Mucosa of rectum (tissue), 2 donors: ENCODE measurements around the gene MUC5B.

ENCODE experiments used
- H3K27ac ChIP-seq, 2 donors: one replicate each; pipeline ENCODE4 v1.7.0; 2013; ENCODE audit warnings: inconsistent platforms in 2 of 2, low read depth in 2 of 2, low read length in 2 of 2
- H3K27me3 ChIP-seq, 2 donors: one replicate each; pipeline ENCODE4 v1.7.0; 2013; ENCODE audit warnings: low read length in 2 of 2; ENCODE audit not compliant: control insufficient read depth in 2 of 2, insufficient read depth in 2 of 2
- H3K36me3 ChIP-seq, 2 donors: one replicate each; pipeline ENCODE4 v1.7.0; 2013; ENCODE audit warnings: low read length in 2 of 2; ENCODE audit not compliant: control insufficient read depth in 2 of 2, insufficient read depth in 2 of 2
- H3K4me1 ChIP-seq, 2 donors: one replicate each; pipeline ENCODE4 v1.7.0; 2013; ENCODE audit warnings: low read length in 2 of 2, mild to moderate bottlenecking in 1 of 2; ENCODE audit not compliant: control insufficient read depth in 2 of 2, insufficient read depth in 2 of 2
- H3K4me3 ChIP-seq, 2 donors: one replicate each; pipeline ENCODE4 v1.7.0; 2013; ENCODE audit warnings: low read length in 2 of 2
- H3K9ac ChIP-seq, 2 donors: one replicate each; pipeline ENCODE4 v1.7.0; 2013; ENCODE audit warnings: low read length in 2 of 2, low read depth in 1 of 2, mild to moderate bottlenecking in 1 of 2
- H3K9me3 ChIP-seq, 2 donors: one replicate each; pipeline ENCODE4 v1.7.0; 2013; ENCODE audit warnings: low read length in 2 of 2; ENCODE audit not compliant: control insufficient read depth in 2 of 2
- donor health status: healthy.
- donor health status: Normal muscosa, but diverticular disease.

MUC5B gene

GRCh38 chr11:1267441-1268100, 44.7 kb downstream of the MUC5B start:
- Histone ChIP-seq H3K9me3 (no peaks in the 10 kb centered on the region), H3K4me3 (no peak overlapping the region), H3K27ac (no peak overlapping the region), H3K4me1 (peaks cover 7 to 9% of the 10 kb centered on the region in 2 donors), H3K27me3 (no peaks in the 10 kb centered on the region), H3K9ac (no peak overlapping the region), H3K36me3 (no peaks in the 10 kb centered on the region)

GRCh38 chr11:1269957-1270356, 47.1 kb downstream of the MUC5B start:
- Histone ChIP-seq H3K9ac (no peak overlapping the region), H3K4me1 (no peaks in the 10 kb centered on the region), H3K9me3 (no peaks in the 10 kb centered on the region), H3K27me3 (no peaks in the 10 kb centered on the region), H3K36me3 (no peaks in the 10 kb centered on the region), H3K27ac (no peak overlapping the region), H3K4me3 (no peak overlapping the region)

GRCh38 chr11:1270476-1270875, 47.6 kb downstream of the MUC5B start:
- H3K9me3 ChIP-seq: no peaks in the 10 kb centered on the region
- no peak overlapping the region for H3K27ac ChIP-seq
- H3K9ac ChIP-seq: no peak overlapping the region
- no peaks in the 10 kb centered on the region for H3K27me3 ChIP-seq
- peaks cover 3 to 4% of the 10 kb centered on the region in 2 donors for H3K36me3 ChIP-seq
- H3K4me3 ChIP-seq: no peak overlapping the region
- H3K4me1 ChIP-seq: no peaks in the 10 kb centered on the region

GRCh38 chr11:1271002-1271401, 48.1 kb downstream of the MUC5B start:
- no peaks in the 10 kb centered on the region for H3K9me3 ChIP-seq
- H3K27ac ChIP-seq: no peak overlapping the region
- no peaks in the 10 kb centered on the region for H3K4me1 ChIP-seq
- H3K4me3 ChIP-seq: no peak overlapping the region
- H3K27me3 ChIP-seq: no peaks in the 10 kb centered on the region
- H3K9ac ChIP-seq: no peak overlapping the region
- H3K36me3 ChIP-seq: peaks cover 7 to 10% of the 10 kb centered on the region in 2 donors

- H3K27ac ChIP-seq: no peak overlapping the region
- H3K9me3 ChIP-seq: no peaks in the 10 kb centered on the region
- no peak overlapping the region for H3K4me3 ChIP-seq
- H3K27me3 ChIP-seq: no peaks in the 10 kb centered on the region
- peaks cover 11 to 13% of the 10 kb centered on the region in 2 donors for H3K36me3 ChIP-seq
- H3K4me1 ChIP-seq: no peaks in the 10 kb centered on the region
- no peak overlapping the region for H3K9ac ChIP-seq
Observed at GRCh38 chr11:1271406-1271805, 48.5 kb downstream of the MUC5B start.

GRCh38 chr11:1271927-1272326, 49.1 kb downstream of the MUC5B start:
- Histone ChIP-seq H3K4me1 (no peaks in the 10 kb centered on the region), H3K27ac (no peak overlapping the region), H3K4me3 (no peak overlapping the region), H3K36me3 (peaks cover 15 to 19% of the 10 kb centered on the region in 2 donors), H3K27me3 (no peaks in the 10 kb centered on the region), H3K9me3 (no peaks in the 10 kb centered on the region), H3K9ac (no peak overlapping the region)

GRCh38 chr11:1272531-1272930, 49.7 kb downstream of the MUC5B start:
- Histone ChIP-seq H3K36me3 (peaks cover 15 to 23% of the 10 kb centered on the region in 2 donors), H3K27ac (no peak overlapping the region)

GRCh38 chr11:1274501-1274900, 51.6 kb downstream of the MUC5B start:
- Histone ChIP-seq H3K4me3 (no peak overlapping the region), H3K9me3 (no peaks in the 10 kb centered on the region), H3K36me3 (peaks cover 15 to 31% of the 10 kb centered on the region in 2 donors), H3K9ac (no peak overlapping the region), H3K27me3 (no peaks in the 10 kb centered on the region), H3K4me1 (no peaks in the 10 kb centered on the region), H3K27ac (no peak overlapping the region)

More at GRCh38 chr11:1272531-1272930, 49.7 kb downstream of the MUC5B start:
- no peaks in the 10 kb centered on the region for H3K9me3 ChIP-seq
- H3K4me3 ChIP-seq: no peak overlapping the region
- no peaks in the 10 kb centered on the region for H3K27me3 ChIP-seq
- no peak overlapping the region for H3K9ac ChIP-seq
- H3K4me1 ChIP-seq: no peaks in the 10 kb centered on the region

- Histone ChIP-seq H3K36me3 (peaks cover 15 to 36% of the 10 kb centered on the region in 2 donors), H3K27ac (no peak overlapping the region), H3K9ac (no peak overlapping the region), H3K4me3 (no peak overlapping the region), H3K9me3 (no peaks in the 10 kb centered on the region), H3K4me1 (no peaks in the 10 kb centered on the region), H3K27me3 (no peaks in the 10 kb centered on the region)
Observed at GRCh38 chr11:1275021-1275420, 52.2 kb downstream of the MUC5B start.

- no peaks in the 10 kb centered on the region for H3K27me3 ChIP-seq
- no peak overlapping the region for H3K9ac ChIP-seq
- peaks cover 22 to 47% of the 10 kb centered on the region in 2 donors for H3K36me3 ChIP-seq
- no peak overlapping the region for H3K27ac ChIP-seq
- no peaks in the 10 kb centered on the region for H3K9me3 ChIP-seq
- H3K4me1 ChIP-seq: no peaks in the 10 kb centered on the region
- H3K4me3 ChIP-seq: no peak overlapping the region
Observed at GRCh38 chr11:1276041-1276790, 53.4 kb downstream of the MUC5B start.
